ENCODE data around the gene TAF3. TPM values are rescaled to one million over a fixed set of nuclear protein-coding genes. Genes with fewer than 3 reads are reported as not detected.

Gene TAF3
- total RNA-seq, 1 donor = 3.9 TPM

GRCh38 chr10:8013006-8013405 is 194.7 kb downstream of the TAF3 start:
- no peak overlapping the region for H3K4me3 ChIP-seq (ENCODE audit: low read depth, low read length)
- no peak for TF ChIP-seq CTCF (IDR thresholded peaks at IDR 0.05; ENCODE audit: insufficient read depth, low read length)
- no peak for DNase-seq (ENCODE audit: low read depth)

GRCh38 chr10:8013619-8014018 is 195.3 kb downstream of the TAF3 start:
- H3K4me3 ChIP-seq (ENCODE audit: low read depth, low read length) = no peak overlapping the region
- no peak for TF ChIP-seq CTCF (IDR thresholded peaks at IDR 0.05; ENCODE audit: insufficient read depth, low read length)
- DNase-seq (ENCODE audit: low read depth) = no peak

- no peak overlapping the region for H3K4me3 ChIP-seq (ENCODE audit: low read depth, low read length)
- no peak for TF ChIP-seq CTCF (IDR thresholded peaks at IDR 0.05; ENCODE audit: insufficient read depth, low read length)
- no peak for DNase-seq (ENCODE audit: low read depth)
These were observed 196.3 kb downstream of the TAF3 start for GRCh38 chr10:8014649-8015048.

GRCh38 chr10:8017277-8017676 is 199.0 kb downstream of the TAF3 start:
- no peak for TF ChIP-seq CTCF (IDR thresholded peaks at IDR 0.05; ENCODE audit: insufficient read depth, low read length)
- DNase-seq (ENCODE audit: low read depth) = peak; percentile 43

GRCh38 chr10:8023321-8023720 is 205.0 kb downstream of the TAF3 start:
- no peak for TF ChIP-seq CTCF (IDR thresholded peaks at IDR 0.05; ENCODE audit: insufficient read depth, low read length)
- no peak for DNase-seq (ENCODE audit: low read depth)
- no peak overlapping the region for H3K4me3 ChIP-seq (ENCODE audit: low read depth, low read length)

More at GRCh38 chr10:8017277-8017676, 199.0 kb downstream of the TAF3 start:
- H3K4me3 ChIP-seq (ENCODE audit: low read depth, low read length) = no peak overlapping the region

GRCh38 chr10:8023851-8024250 is 205.5 kb downstream of the TAF3 start:
- no peak for TF ChIP-seq CTCF (IDR thresholded peaks at IDR 0.05; ENCODE audit: insufficient read depth, low read length)
- DNase-seq (ENCODE audit: low read depth) = no peak
- no peak overlapping the region for H3K4me3 ChIP-seq (ENCODE audit: low read depth, low read length)
